Mucosa of gallbladder (tissue), 1 donor: ENCODE data around the gene ADGRG1. TPM values are rescaled to one million over a fixed set of nuclear protein-coding genes. Genes with fewer than 3 reads are reported as not detected.

Experiments used
- DNase-seq: peaks from one replicate; pipeline ENCODE4 v3.0.0-alpha.2; 2020; ENCODE audit warnings: low spot score
- total RNA-seq: library from RNA; stranded (reverse); gene quantifications from one replicate; pipeline ENCODE4 v1.2.1, GENCODE V29; 2021
- donor health status: DM: no; HTN: no; CAD: no.

ADGRG1 gene
- 312 TPM for total RNA-seq

DNA sequence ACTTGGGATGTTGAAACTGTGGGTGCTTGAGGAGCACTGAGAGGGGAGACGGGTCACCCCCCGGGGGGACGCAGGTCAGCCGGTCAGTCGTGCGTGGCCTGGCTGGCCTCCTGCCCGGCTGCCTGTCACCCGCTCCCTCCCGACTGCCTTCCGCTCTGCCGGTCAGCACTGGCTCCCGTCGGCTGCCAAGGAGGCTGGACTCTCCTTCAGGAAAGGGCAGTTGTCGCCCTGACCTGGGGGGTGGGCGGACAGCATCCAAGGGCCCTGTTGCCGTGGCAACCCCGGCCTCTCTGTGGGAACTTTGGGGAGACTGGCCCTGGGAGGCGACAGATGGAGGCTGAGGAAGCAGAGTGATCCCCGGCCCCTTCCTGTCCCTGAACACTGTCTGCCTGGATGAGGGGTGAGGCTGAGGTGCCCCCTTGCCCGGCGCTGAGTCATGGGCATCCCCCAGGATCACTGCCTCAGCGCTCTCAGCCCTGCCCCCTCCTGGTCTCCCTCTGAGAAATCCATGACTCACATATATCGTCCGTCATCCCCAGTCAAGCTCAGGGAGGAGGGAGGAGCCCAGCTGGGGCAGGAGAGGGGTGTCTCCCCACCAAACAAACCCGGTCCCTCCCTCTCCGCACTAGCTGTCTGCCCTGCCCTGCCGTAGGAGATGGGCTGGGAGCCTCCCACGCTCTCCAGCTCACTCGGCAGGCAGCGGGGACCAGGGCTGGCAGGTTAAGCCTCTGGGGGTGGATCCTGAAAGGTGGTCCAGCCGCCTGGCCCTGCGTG is at the start of gene ADGRG1:
Gene ADGRG1, plus strand, starts transcription at position 623 of the 774 bp plus-strand sequence. CDS start 21,658 bp downstream, outside the sequence.
- peak; percentile 79 for DNase-seq

DNA sequence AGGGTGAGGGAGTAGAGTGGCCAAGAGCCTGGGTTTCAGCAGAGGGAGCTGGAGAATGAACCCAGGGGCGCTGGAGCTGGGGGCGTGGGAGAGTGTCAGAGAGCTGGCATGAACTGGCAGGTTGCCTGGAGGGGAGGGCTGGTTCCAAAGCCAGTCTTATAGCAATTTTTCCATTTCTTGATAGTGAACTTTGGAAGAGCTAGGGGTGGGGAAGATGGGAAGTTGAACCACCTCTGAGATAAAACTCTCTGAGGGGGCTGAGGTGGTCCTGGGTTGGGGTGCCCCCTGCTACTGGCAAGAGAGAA is 49.1 kb upstream of the ADGRG1 start:
- DNase-seq: no peak

DNA sequence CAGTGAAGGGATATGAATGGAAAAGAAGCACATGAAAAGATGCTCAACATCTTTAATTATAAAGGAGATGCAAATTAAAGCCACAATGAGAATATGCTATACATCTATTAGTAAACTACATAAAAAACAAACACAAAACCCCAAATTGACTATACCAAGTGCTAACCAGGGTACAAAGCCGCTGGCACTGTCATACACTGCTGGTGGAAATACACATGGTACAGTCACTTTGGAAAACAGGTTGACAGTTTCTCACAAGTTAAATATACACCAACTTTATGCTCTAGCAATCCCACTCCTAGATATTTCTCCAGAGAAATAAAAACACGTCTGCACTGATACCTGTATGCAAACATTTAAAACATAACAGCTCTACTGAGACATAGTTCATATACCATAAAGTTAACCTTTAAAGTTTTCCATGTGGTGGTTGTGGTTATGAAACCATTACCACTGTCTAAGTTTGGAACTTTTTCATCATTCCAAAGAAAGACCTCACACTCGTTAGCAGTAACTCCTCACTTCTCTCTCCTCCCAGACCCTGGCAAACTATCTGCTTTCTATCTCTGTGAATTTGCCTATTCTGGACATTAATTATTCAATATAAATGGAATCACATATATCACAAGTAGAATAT is 43.3 kb upstream of the ADGRG1 start:
- peak; percentile 1 for DNase-seq

DNA sequence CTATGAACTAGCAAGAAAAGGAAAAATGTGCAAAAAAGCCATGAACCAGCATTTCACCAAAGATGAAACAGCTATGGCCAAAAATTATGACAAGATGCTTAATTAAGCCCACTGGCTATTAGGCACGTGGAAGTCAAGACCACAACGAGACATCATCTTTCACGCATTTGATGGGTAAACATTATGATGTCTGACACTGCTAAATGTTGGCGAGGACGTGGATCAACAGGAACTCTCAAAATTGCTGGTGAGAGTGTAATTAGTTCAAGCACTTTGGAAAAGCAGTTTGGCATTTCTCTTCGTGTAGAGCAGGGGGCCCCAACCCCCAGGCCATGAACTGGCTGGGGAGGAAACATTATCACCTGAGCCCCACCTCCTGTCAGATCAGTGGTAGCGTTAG is 39.6 kb upstream of the ADGRG1 start:
- peak; percentile 4 for DNase-seq

DNA sequence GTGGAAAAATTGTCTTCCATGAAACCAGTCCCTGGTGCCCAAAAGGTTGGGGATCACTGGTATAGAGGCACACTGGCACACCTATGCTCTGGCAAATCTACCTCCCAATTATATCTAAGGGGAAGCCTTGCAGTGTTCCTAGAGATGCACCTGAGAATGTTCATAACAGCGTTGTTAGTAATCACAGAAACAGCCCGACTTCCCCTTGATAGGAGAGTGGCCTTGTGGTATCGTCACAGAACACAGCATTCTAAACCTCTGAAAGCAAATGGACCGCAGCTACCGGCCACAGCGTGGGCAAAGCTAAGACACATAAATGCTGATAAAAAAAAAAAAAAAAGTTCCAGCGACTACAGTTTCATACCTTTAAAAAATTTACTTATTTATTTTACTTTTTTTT is 39.1 kb upstream of the ADGRG1 start:
- peak; percentile 9 for DNase-seq

DNA sequence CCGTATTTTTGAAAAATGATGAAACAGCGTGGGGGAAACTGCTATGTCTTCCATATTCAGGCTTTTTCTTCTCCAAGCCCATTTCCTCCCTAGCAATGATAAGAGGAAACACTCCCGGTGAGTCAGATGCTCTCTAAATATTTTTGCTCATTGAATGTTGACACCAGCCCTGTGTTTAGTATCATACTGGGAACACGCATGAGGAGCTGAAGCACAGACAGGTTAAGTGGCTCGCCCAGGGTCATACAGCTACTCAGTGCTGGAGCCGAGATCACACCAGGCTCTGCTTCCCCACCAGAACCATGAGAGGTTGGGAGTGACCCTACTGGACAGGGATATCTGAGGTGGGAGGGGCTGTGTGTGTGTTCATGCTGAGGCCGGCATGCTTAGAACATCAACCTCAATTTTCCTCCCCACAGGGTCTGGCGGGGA is 37.8 kb upstream of the ADGRG1 start:
- peak; percentile 9 for DNase-seq

DNA sequence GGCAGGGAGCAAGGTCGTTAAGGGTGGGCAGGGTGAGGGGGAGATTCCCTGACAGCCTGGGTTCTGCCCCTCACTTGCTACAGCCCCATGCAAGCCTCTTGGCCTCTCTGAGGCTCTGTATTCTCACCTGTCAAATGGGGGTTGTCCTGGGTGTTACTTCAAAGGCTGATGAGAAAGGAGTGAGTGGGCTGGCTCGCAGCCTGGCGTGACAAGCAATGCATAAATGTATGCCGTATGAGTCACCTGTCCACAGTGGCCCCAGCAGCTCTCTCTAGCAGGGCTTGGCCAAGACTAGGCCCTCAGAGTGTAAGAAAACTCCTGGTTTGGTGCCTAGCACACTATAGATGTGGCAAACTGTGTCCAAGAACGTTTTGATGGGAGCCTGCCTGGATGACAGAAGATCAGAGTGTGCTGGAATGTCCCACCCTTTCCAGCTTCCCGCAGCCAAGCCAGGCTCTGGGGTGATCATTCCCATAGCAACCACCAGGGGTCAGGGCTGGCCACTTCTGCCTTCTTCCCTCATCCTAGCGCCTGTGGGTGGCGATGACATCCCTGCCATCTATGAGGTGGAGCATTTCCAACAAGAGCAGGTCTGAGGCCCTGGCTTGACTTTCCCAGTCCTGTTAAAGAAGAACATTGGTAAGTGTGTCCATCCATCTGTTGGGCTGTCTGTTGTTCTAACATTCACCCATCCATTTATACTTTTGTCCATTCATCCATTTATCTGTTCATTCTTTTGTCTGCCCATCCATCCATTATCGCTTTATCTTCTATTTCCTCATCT is 37.2 kb upstream of the ADGRG1 start:
- peak; percentile 79 for DNase-seq

DNA sequence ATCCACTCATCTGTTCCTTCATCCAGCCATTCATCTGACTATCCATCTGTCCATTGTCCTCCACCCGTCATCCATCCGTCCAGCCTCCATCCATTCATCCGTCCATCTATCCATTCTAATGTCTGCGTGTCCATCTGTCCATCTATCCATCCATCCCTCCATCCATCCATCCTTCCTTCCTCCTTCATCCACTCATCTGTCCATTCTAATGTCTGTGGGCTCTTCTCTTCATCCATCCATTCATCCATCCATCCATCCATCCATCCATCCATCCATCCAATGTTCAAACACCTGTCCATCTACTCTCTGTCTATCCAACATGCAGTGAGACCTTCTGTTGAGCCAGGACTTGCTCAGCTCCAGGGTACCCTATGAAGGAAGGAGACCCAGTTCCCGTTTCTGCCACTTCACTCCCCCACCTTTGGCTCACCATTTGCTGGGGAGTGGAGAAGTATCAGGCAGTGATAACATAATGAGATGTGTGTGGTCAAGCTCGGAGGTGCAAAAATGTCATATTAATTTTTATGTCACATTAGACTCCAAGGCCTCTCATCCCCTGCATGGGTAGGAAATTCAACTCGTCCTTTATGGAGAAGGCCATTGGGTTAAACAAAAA is 36.5 kb upstream of the ADGRG1 start:
- no peak for DNase-seq

DNA sequence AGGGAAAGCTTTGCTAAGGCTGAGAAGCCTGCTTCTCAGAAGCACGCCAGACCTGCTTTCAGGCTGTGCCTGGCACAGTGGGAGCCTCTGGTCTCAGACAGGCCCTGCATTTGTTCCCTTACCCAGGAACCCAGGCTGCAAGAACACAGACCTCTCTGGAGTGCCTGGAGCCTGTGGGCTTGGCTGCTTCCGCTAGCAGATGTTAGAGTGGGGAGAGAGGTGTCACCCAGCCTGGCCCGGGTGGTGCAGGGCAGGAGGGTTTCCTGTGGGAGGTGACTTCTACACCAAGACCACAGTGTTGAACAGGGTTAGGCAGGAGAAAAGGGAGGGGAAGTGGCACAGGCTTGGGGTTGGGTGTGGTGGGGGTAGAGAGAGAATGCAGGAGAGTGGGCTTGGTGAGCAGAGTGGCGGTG is 35.8 kb upstream of the ADGRG1 start:
- peak; percentile 40 for DNase-seq

DNA sequence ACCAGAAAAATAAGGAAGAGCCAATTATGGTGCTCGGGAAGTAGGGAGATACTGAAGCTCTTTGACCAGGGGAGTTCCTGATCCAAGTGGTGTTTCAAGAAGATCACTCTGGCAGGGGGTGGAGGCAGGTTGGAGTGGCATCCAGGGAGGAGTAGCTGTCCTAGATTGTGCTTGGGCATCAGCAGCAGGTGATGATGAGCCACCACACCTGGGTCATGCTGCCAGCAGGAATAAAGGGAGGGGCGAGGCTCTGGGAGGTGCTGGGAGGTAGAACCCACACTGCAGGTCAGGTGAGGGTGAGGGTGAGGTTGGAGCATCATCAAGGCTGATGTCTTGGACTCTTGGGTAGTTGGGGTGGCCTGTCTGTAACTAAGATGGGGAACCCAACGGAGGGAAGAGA is 35.4 kb upstream of the ADGRG1 start:
- DNase-seq: peak; percentile 9

DNA sequence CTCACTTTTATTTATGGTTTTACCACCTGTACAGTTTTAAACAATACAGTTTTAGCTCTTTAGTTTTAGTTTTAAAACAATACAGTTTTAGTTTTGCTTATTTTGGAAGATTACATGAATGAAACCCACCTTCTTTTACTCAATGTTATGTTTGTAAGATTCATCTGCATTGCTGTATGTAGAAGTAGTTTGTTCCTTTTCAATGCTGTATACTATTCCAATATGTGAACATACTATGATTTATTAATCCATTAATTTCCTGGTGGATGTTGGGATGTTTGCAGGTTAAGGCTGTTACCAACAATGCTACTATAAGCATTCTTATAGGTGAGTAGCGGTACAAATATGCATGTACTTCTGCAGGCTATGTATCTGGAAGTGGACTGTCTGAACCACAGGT is 34.4 kb upstream of the ADGRG1 start:
- DNase-seq: no peak

DNA sequence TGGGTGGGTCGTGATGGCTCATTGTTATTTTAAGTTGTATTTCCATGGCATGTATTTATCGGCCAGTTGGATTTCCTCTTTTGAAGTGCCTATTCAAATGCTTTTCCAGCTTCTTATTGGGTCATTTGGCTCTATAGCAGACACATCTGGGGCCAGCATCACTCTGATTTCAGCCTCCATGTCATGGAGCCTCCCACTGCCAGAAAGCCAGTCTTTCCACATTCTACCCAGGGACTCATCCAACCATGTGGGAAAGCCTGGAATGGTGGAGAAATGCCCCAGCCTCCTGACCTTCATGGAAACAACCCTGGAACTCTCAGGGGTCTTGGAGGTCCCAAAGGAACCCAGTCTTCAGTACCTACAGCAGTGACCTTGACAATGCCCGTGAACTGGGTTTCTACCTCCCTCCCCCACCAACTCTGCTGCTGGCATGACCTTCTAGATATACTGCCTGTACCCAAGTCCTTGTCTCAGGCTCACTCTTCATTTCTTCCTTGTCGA is 33.8 kb upstream of the ADGRG1 start:
- peak; percentile 9 for DNase-seq

DNA sequence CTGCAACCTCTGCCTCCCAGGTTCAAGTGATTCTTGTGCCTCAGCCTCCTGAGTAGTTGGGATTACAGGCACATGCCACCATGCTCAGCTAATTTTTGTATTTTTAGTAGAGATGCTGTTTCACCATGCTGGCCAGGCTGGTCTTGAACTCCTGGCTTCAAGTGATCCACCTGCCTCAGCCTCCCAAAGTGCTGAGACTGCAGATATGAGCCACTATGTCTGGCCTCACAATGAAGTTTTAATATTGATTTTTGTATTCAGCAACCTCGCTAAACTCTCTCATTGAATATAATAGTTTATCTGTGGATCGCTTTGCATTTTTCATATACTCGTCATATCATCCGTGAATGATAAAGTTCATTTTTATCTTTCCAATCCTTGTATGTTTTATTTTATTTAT is 32.2 kb upstream of the ADGRG1 start:
- DNase-seq: peak; percentile 6

DNA sequence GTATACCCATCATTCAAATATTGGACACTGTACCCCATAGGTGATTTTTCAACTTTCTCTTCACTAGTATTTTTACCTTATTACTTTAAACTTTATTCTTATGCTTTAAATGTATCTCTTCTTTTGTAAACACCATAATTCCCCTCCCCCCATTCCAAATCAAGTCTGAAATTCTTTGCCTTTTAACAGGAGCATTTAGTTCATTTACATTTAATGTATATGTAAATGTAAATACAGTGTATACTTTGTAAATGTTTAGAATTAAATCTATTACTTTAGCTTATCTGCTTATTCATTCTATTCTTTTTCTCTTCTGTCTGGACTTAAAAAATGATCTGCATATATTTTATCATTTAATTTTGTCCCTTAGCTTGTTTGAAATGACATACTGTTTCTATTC is 30.0 kb upstream of the ADGRG1 start:
- no peak for DNase-seq

DNA sequence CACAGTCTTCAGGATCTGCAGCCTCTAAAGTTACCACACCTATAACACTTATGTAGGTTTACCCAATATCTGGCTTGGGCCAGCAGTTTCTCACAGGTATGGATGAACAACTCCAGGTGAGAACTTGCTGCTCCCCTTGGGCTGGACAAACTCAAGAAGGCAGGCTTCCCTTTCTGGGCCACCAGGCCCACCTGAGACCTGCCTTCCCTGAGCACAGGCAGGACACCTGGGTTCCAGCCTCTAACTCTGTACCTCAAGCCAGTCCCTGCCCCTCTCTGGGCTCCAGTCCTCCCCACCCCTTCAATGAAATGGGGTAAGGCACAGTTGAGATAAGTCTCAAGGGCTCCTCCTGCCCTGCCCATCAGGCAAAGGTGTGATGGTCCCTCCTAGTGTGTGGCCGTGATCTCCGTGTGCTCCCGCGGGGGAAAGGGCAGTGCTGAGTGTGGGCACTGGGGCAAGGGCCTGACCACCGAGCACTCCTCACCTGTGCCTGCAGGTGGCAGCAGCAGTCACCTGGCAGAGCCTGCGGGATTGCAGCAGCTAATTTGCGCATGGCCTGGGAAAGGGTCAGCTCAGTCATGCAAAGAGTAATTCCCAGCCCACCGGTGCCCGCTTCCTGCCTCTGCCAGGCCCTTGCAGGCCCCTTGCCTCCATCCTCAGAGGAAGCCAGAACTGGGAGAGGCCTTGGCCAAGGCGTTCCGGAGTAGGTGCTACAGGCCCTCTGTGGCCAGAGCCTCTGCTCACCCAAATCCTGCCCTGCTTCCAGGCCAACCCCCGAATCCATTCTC is 28.2 kb upstream of the ADGRG1 start:
- peak; percentile 37 for DNase-seq

DNA sequence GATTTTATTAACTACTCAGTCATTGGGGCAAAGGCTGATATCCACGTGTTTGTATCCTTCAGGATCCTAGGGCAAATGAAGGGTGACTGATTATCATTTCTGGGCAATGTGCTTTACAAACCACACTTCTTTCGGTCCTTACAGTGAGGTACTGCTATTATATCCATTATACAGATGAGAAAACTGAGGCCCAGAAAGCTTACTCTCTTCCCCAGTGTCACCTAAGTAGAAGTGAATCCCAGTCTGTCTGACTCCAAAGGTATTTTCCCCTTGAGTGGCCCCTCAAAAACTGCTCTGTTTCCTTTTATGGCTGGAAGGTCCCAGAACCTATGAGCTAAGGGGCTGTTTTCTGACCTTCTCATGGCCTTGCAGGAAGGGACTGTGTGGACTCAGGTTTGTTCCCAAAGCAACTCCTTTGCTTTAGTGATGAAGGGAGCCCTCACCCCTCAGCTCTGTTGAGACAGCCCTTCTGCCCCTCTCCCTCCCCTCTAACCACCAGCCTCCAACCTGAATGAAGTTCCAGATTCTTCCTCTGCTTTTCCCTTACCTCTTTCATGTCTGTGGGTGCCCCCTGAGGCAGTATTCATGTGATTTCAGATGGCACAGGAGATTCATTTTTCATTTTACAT is 27.4 kb upstream of the ADGRG1 start:
- DNase-seq: peak; percentile 5

DNA sequence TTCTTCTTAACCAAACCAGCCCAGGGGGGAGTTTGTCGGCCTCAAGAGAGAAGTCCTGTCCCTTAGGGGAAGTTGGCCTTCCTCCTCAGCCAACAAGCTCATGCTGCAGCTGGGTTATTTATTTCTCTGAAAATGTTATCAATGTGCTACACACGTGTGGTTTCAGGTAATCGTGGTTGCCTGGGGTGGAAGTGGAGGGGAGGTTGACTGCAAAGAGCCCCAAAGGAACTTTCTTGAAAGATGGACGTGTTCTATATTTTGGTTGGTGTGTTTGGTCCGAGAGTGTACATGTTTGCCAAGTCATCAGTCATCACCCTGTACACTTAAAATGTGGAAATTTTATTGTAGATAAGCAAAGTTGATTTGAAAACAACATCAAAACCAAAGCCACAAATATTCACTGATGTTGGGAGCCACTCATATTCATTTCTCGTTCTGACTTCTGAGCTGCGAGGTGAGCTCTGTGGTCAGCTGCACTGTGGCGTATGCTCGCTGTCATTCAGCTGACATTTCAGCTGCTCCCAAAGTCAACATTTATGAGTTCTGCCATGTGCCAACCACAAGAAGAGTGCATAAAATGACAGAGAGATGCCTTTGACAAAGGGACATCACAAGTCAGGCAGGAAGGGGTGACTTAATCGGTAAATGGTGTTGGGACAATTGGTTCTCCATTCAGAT is 26.5 kb upstream of the ADGRG1 start:
- DNase-seq: peak; percentile 40

DNA sequence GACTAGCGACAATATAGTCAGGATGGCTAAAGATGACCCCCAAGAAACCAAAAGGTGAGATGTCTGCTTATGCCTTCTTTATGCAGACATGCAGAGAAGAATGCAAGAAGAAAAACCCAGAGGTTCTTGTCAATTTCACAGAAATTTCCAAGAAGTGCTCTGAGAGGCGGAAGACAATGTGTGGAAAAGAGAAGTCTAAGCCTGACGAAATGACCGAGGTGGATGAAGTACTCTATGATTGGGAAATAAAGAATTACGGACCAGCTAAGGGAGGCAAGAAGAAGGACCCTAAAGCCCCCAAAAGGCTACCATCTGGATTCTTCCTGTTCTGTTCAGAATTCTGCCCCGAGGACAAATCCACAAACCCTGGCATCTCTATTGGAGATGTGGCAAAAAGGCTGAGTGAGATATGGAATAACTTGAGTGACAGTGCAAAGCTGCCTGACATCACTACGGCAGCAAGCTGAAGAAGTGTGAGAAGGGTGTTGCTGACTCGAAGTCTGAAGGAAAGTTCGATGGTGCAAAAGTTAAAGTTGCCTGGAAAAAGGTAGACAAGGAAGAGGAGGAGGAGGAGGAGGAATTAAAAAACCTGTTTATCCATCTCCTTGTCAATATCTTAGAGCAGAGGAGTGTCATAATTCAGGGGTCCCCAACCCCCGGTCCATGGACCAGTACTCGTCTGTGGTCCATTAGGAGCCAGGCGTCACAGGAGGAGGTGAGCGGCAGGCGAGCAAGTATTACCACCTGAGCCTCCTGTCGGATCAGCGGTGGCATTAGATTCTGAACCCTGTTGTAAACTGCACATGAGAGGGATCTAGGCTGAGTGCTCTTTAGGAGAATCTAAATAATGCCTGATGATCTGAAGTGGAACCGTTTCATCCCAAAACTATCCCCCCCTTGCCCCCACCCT is 25.1 kb upstream of the ADGRG1 start:
- DNase-seq: peak; percentile 10

DNA sequence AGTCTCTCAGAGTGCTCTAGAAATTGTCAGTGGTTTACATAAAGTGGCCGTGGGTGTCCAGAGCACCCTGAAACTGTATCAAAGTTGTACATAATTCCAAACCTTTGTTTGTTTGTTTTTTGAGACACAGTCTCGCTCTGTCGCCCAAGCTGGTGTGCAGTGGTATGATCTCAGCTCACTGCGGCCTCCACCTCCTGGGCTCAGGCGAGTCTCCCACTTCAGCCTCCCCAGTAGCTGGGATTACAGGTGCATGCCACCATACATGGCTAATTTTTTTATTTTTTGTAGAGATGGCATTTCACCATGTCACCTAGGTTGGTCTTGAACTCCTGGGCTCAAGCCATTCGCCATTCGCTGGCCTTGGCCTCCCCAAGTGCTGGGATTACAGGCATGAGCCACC is 24.3 kb upstream of the ADGRG1 start:
- DNase-seq: peak; percentile 9
